HCT116 (cell line): Measurements from ENCODE around the gene BCAR1. TPM values are rescaled to one million over a fixed set of nuclear protein-coding genes. Genes with fewer than 3 reads are reported as not detected.
A peak's percentile ranks its signal among the peaks of the same experiment; 100 is the strongest.

Source experiments
- ATAC-seq: fragments of 200-7000 bp; cut with Tn5 transposase; 2 replicates; pipeline ENCODE4 v1.9.1; 2020; ENCODE audit warnings: mild to moderate bottlenecking, moderate library complexity
- BruUV-seq: library from RNA; stranded (reverse); fragments of 400-500 nt; replicated peaks from 2 replicates; lab custom pipeline; 2021; lab: Mats Ljungman, UMichigan
- CTCF ChIA-PET: fragments of 300-600 bp; sonication (Branson Sonifier 250); formaldehyde crosslinking; loops from one replicate; lab custom pipeline; 2021; ENCODE audit warnings: antibody characterized with exemption; lab: Charles Lee
- POLR2A ChIA-PET: fragments of 300-600, 350-600 bp; sonication (Branson Sonifier 250); formaldehyde crosslinking; loops from one replicate; lab custom pipeline; 2021; ENCODE audit warnings: antibody characterized with exemption; lab: Charles Lee
- RAD21 ChIA-PET, 2 experiments: fragments of 300-600 bp; sonication (Branson Sonifier 250); formaldehyde crosslinking; loops; one replicate each; lab custom pipeline; 2023; ENCODE audit warnings: low total read pairs in 2 of 2; ENCODE audit not compliant: uncharacterized antibody in 2 of 2, unreplicated experiment in 2 of 2, low non-redundant PET in 1 of 2; lab: Charles Lee
- DNase-seq: peaks from one replicate; pipeline ENCODE4 v3.0.0-alpha.2; 2010; ENCODE audit warnings: low read depth, low spot score
- H2AFZ ChIP-seq: fragments of 200-600 bp; shearing (Covaris generic), sonication (generic); 2 replicates; pipeline ENCODE4 v1.6.1; 2017; ENCODE audit warnings: low read depth, mixed run types, mixed read lengths, antibody characterized with exemption, low read length; ENCODE audit not compliant: poor library complexity, severe bottlenecking
- H3K27ac ChIP-seq: 2 replicates; pipeline ENCODE4 v1.5.1; 2012; ENCODE audit warnings: low read depth, low read length
- H3K27me3 ChIP-seq: fragments of 200-600 bp; sonication (generic); 2 replicates; pipeline ENCODE4 v1.6.1; 2016; ENCODE audit warnings: mixed run types, low read length, mixed read lengths; ENCODE audit not compliant: insufficient read depth
- H3K36me3 ChIP-seq, 2 experiments: fragments of 200-500 bp in 1 of 2; fragments of 200-600 bp in 1 of 2; sonication (Bioruptor generic) in 1 of 2; sonication (generic) in 1 of 2; 2 replicates each; pipeline versions ENCODE4 v1.5.1 to v1.6.1; 2014 to 2016; ENCODE audit warnings: low read length in 2 of 2, inconsistent platforms in 1 of 2, mixed read lengths in 1 of 2, mixed run types in 1 of 2; ENCODE audit not compliant: insufficient read depth in 2 of 2, control insufficient read depth in 1 of 2
- H3K4me1 ChIP-seq, 2 experiments: fragments of 200-600 bp in 1 of 2; sonication (generic) in 1 of 2; 2 replicates each; pipeline versions ENCODE4 v1.5.1 to v1.6.1; 2012 to 2017; ENCODE audit warnings: low read length in 2 of 2, inconsistent platforms in 1 of 2, mild to moderate bottlenecking in 1 of 2, mixed read lengths in 1 of 2, mixed run types in 1 of 2, moderate library complexity in 1 of 2; ENCODE audit not compliant: insufficient read depth in 2 of 2, control insufficient read depth in 1 of 2
- H3K4me2 ChIP-seq: fragments of 200-600 bp; sonication (generic); 2 replicates; pipeline ENCODE4 v1.6.1; 2017; ENCODE audit warnings: mixed run types, low read length, mixed read lengths
- H3K4me3 ChIP-seq, 2 experiments: fragments of 200-600 bp in 1 of 2; sonication (generic) in 1 of 2; replicated peaks in 1 of 2; 2 replicates each; pipeline ENCODE4 v1.5.1; 2011 to 2016; ENCODE audit warnings: low read length in 2 of 2, control low read depth in 1 of 2, low read depth in 1 of 2, mild to moderate bottlenecking in 1 of 2, mixed read lengths in 1 of 2, mixed run types in 1 of 2
- H3K79me2 ChIP-seq: fragments of 200-600 bp; sonication (generic); 2 replicates; pipeline ENCODE4 v1.6.1; 2017; ENCODE audit warnings: mild to moderate bottlenecking, mixed run types, low read length, moderate library complexity, mixed read lengths; ENCODE audit not compliant: insufficient read depth
- H3K9ac ChIP-seq: fragments of 200-600 bp; sonication (generic); 2 replicates; pipeline ENCODE4 v1.6.1; 2016; ENCODE audit warnings: low read length, mixed read lengths
- H3K9me2 ChIP-seq: fragments of 200-600 bp; sonication (generic), shearing (Covaris generic); 2 replicates; pipeline ENCODE4 v1.6.1; 2017; ENCODE audit warnings: mixed run types, mild to moderate bottlenecking, moderate library complexity; ENCODE audit not compliant: insufficient read depth
- H3K9me3 ChIP-seq, 2 experiments: fragments of 200-500 bp in 1 of 2; fragments of 200-600 bp in 1 of 2; sonication (Bioruptor generic) in 1 of 2; sonication (generic) in 1 of 2; 2 replicates each; pipeline ENCODE4 v1.6.1; 2014 to 2017; ENCODE audit warnings: low read length in 2 of 2, mixed read lengths in 2 of 2, inconsistent platforms in 1 of 2, low read depth in 1 of 2, mild to moderate bottlenecking in 1 of 2, mixed run types in 1 of 2, moderate library complexity in 1 of 2; ENCODE audit not compliant: control insufficient read depth in 1 of 2, insufficient read depth in 1 of 2
- H4K20me1 ChIP-seq: fragments of 200-600 bp; sonication (generic), shearing (Covaris generic); 2 replicates; pipeline ENCODE4 v1.6.1; 2017; ENCODE audit warnings: mixed run types, mild to moderate bottlenecking, moderate library complexity; ENCODE audit not compliant: insufficient read depth
- ATF3 ChIP-seq: IDR thresholded peaks from 2 replicates; pipeline ENCODE4 v1.6.1; 2012
- CBX3 ChIP-seq: IDR thresholded peaks from 2 replicates; pipeline ENCODE4 v1.6.1; 2012; ENCODE audit warnings: low read depth
- CEBPB ChIP-seq: IDR thresholded peaks from 2 replicates; pipeline ENCODE4 v1.6.1; 2012; ENCODE audit warnings: low read depth
- EZH2phosphoT487 ChIP-seq: fragments of 200-600 bp; IDR thresholded peaks from 2 replicates; pipeline ENCODE4 v1.6.1; 2018; ENCODE audit warnings: antibody characterized with exemption, borderline replicate concordance
- JUND ChIP-seq: IDR thresholded peaks from 2 replicates; pipeline ENCODE4 v1.6.1; 2012
- POLR2AphosphoS5 ChIP-seq: IDR thresholded peaks from 2 replicates; pipeline ENCODE4 v1.6.1; 2011; ENCODE audit warnings: mild to moderate bottlenecking, low read depth, low read length, moderate library complexity
- RAD21 ChIP-seq: IDR thresholded peaks from 2 replicates; pipeline ENCODE4 v1.6.1; 2012; ENCODE audit warnings: low read depth, mild to moderate bottlenecking
- SP1 ChIP-seq: IDR thresholded peaks from 2 replicates; pipeline ENCODE4 v1.6.1; 2012; ENCODE audit warnings: low read depth
- SRF ChIP-seq: IDR thresholded peaks from 2 replicates; pipeline ENCODE4 v1.6.1; 2012; ENCODE audit warnings: low read depth
- TCF7L2 ChIP-seq: IDR thresholded peaks from 2 replicates; pipeline ENCODE4 v1.7.0; 2011; ENCODE audit warnings: borderline replicate concordance, inconsistent platforms; ENCODE audit not compliant: insufficient read depth, insufficient read length; ENCODE audit errors: extremely low read depth
- ZFX ChIP-seq: fragments of 450-650 bp; IDR thresholded peaks from 2 replicates; pipeline ENCODE4 v1.6.1; 2017
- intact Hi-C: fragments of 100-400 bp; cut with micrococcal nuclease; formaldehyde crosslinking; loops from 2 replicates; pipeline ENCODE4 v1.10.0; 2022
- total RNA-seq: library from RNA; stranded (reverse); gene quantifications from one replicate; pipeline ENCODE4 v1.2.1, GENCODE V29; 2021; ENCODE audit not compliant: unreplicated experiment

The BCAR1 gene
- total RNA-seq, 1 experiment from 2014 or later: 49.6 TPM

DNA sequence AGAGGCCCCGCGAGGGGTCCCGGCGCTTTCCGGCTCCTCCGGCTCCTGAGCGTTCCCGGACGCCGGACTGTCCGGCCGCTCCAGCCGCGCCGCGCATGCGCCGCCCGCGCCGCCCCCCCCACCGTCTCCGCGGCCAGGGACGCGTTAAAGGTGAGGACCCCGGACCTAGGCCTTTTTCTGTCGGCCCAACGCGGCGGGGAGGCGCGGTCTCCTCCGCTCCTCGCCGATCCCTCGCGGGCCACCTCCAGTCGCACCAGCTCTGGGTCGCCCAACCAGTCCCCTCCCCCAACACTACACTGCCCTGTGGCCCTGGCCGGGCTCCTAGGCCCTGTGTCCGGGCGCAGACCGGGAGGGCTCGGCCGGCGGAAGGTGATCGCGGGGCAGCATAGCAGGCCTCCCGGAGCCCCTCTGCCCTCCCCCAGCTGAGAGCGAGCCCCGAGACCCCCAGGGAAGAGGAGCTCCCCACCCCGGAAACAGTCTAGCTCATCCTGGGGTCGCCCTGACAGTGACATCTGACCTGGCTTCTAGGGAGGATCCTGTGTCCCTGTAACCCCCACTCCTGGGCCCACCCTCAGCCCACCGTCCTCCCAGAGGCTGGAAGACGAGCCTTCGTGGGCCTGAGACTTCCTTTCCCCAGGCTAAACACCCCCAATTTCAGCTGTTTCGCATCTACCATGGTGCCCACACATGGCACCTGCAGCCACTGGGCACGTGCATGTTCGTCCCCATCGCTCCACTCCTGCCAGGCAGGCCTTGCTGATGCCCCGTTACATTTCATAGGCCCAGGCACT, 14.7 kb upstream of the BCAR1 start:
- DNase-seq (no peak), ATAC-seq (peak; percentile 68)
- Histone ChIP-seq H3K4me1 (peaks cover 50 to 71% of the 10 kb centered on the region in 2 experiments), H4K20me1 (no peaks in the 10 kb centered on the region), H3K79me2 (peaks cover 43% of the 10 kb centered on the region), H3K27ac (peak overlapping the region; percentile 88), H3K9me2 (no peaks in the 10 kb centered on the region), H2AFZ (no peak overlapping the region), H3K4me2 (peak overlapping the region; percentile 98), H3K36me3 (no peaks in the 10 kb centered on the region), H3K4me3 (peak overlapping the region; percentile 82 to 91), H3K9me3 (no peaks in the 10 kb centered on the region), H3K9ac (peak overlapping the region; percentile 82), H3K27me3 (no peaks in the 10 kb centered on the region)
- TF ChIP-seq TCF7L2 (no peak), RAD21 (no peak), JUND (no peak), ATF3 (no peak), SRF (no peak), ZFX (peak; percentile 82; the same call in 1 of the 2 replicates), EZH2phosphoT487 (no peak), CBX3 (no peak), SP1 (no peak; the same call in 1 of the 2 replicates), POLR2AphosphoS5 (peak; percentile 75), CEBPB (no peak)
- intact Hi-C loops: loop anchor here (2.0 kb wide), 1 partner anchor 15 kb away; the partner anchor contains the start of gene BCAR1
- TSS peak; percentile 73 for BruUV-seq
- POLR2A ChIA-PET: no interaction called here
- CTCF ChIA-PET: no interaction called here
- RAD21 ChIA-PET: interaction anchor here in 1 of 2 experiments (0.9 kb wide), 1 partner anchor 39 kb away, joined by 3 read pairs; no protein-coding TSS in a partner anchor
